Fibroblast of lung (primary cell): ENCODE measurements around the gene FMO5. TPM values are rescaled to one million over a fixed set of nuclear protein-coding genes. Genes with fewer than 3 reads are reported as not detected.

ENCODE experiments used
- DNase-seq, 2 donors: peaks; one replicate each; pipeline versions ENCODE4 v3.0.0 to v3.0.0-alpha.2; 2010; ENCODE audit warnings: low read depth in 2 of 2
- H2AFZ ChIP-seq: 2 replicates; pipeline ENCODE4 v1.5.1; 2012; ENCODE audit warnings: low read length, control low read depth, inconsistent platforms
- H3K27ac ChIP-seq: 2 replicates; pipeline ENCODE4 v1.5.1; 2011; ENCODE audit warnings: low read length, control low read depth; ENCODE audit not compliant: insufficient read depth
- H3K27me3 ChIP-seq: 2 replicates; pipeline ENCODE4 v1.5.1; 2011; ENCODE audit warnings: mild to moderate bottlenecking, low read length; ENCODE audit not compliant: control insufficient read depth, insufficient read depth
- H3K36me3 ChIP-seq: 2 replicates; pipeline ENCODE4 v1.5.1; 2011; ENCODE audit warnings: low read length; ENCODE audit not compliant: control insufficient read depth, insufficient read depth
- H3K4me1 ChIP-seq: 2 replicates; pipeline ENCODE4 v1.5.1; 2011; ENCODE audit warnings: low read length; ENCODE audit not compliant: control insufficient read depth, insufficient read depth; ENCODE audit errors: extremely low read depth
- H3K4me2 ChIP-seq: 2 replicates; pipeline ENCODE4 v1.5.1; 2011; ENCODE audit warnings: low read length, control low read depth; ENCODE audit not compliant: insufficient read depth; ENCODE audit errors: extremely low read depth
- H3K4me3 ChIP-seq, 4 experiments: fragments of 200-600 bp in 1 of 4; sonication (generic) in 1 of 4; replicated peaks in 1 of 4; 2 replicates each; pipeline ENCODE4 v1.5.1; 2011 to 2016; ENCODE audit warnings: low read length in 4 of 4, low read depth in 3 of 4, mild to moderate bottlenecking in 3 of 4, control low read depth in 2 of 4, inconsistent platforms in 1 of 4, mixed read lengths in 1 of 4; ENCODE audit not compliant: insufficient read depth in 1 of 4; ENCODE audit errors: control extremely low read depth in 1 of 4
- H3K79me2 ChIP-seq: 2 replicates; pipeline ENCODE4 v1.5.1; 2012; ENCODE audit warnings: mild to moderate bottlenecking, low read length, inconsistent platforms; ENCODE audit not compliant: control insufficient read depth, insufficient read depth
- H3K9ac ChIP-seq: 2 replicates; pipeline ENCODE4 v1.5.1; 2011; ENCODE audit warnings: mild to moderate bottlenecking, low read length, control low read depth; ENCODE audit not compliant: insufficient read depth
- H3K9me3 ChIP-seq: 2 replicates; pipeline ENCODE4 v1.5.1; 2012; ENCODE audit warnings: low read depth, low read length; ENCODE audit not compliant: control insufficient read depth, insufficient read depth
- H4K20me1 ChIP-seq: 2 replicates; pipeline ENCODE4 v1.5.1; 2011; ENCODE audit warnings: low read length; ENCODE audit not compliant: control insufficient read depth, insufficient read depth; ENCODE audit errors: extremely low read depth
- CTCF ChIP-seq, 2 donors: IDR thresholded peaks in 1 of 2; conservative IDR thresholded peaks in 1 of 2; 1 replicate in 1 of 2; 2 replicates in 1 of 2; pipeline ENCODE4 v1.5.1; 2011 to 2012; ENCODE audit warnings: low read length in 2 of 2, control low read depth in 1 of 2, inconsistent platforms in 1 of 2, low read depth in 1 of 2, mild to moderate bottlenecking in 1 of 2
- EZH2 ChIP-seq: IDR thresholded peaks from 2 replicates; pipeline ENCODE4 v1.5.1; 2012; ENCODE audit warnings: low read length, control low read depth, mild to moderate bottlenecking; ENCODE audit errors: missing control alignments
- polyA plus RNA-seq, 2 donors: library from polyadenylated mRNA; depleted of rRNA in 1 of 2; stranded (reverse) in 1 of 2; unstranded in 1 of 2; fragments of >200 nt; gene quantifications; 2 replicates each; pipeline ENCODE4 v1.2.1, GENCODE V29; 2011 to 2012; ENCODE audit warnings: missing spikeins in 1 of 2
- total RNA-seq: library from RNA; depleted of rRNA; stranded (reverse); fragments of >200 nt; gene quantifications from 2 replicates; pipeline ENCODE4 v1.2.1, GENCODE V29; 2014

Gene FMO5
- total and polyA plus RNA-seq, 2 donors (not counting 1 experiment from before 2014, with no cell fraction given): 2.0 to 2.8 TPM

- H3K27ac ChIP-seq: no peak overlapping the region
- no peak overlapping the region for H2AFZ ChIP-seq
- TF ChIP-seq EZH2: no peak
- no peak for TF ChIP-seq CTCF (conservative IDR thresholded peaks at IDR 0.05 in 1 of 2, IDR thresholded peaks at IDR 0.05 in 1 of 2; ENCODE audit: low read depth in 1 of 2, low read length in 2 of 2)
- no peaks in the 10 kb centered on the region for H4K20me1 ChIP-seq
- no peak overlapping the region for H3K9ac ChIP-seq
- no peaks in the 10 kb centered on the region for H3K27me3 ChIP-seq
- H3K36me3 ChIP-seq: no peaks in the 10 kb centered on the region
- H3K9me3 ChIP-seq: no peaks in the 10 kb centered on the region
- no peak for DNase-seq
- H3K4me3 ChIP-seq: no peak overlapping the region
- H3K79me2 ChIP-seq: peaks cover 33% of the 10 kb centered on the region
- no peaks in the 10 kb centered on the region for H3K4me1 ChIP-seq
- H3K4me2 ChIP-seq: no peak overlapping the region
Observed at GRCh38 chr1:147252540-147252939, 27.4 kb upstream of the FMO5 start.

GRCh38 chr1:147247656-147248238 lies 22.6 kb upstream of the FMO5 start:
- Histone ChIP-seq H3K4me1 (no peaks in the 10 kb centered on the region), H3K9ac (no peak overlapping the region), H3K27ac (no peak overlapping the region), H2AFZ (no peak overlapping the region), H3K36me3 (no peaks in the 10 kb centered on the region), H3K27me3 (no peaks in the 10 kb centered on the region), H3K79me2 (peaks cover 69% of the 10 kb centered on the region), H3K9me3 (no peaks in the 10 kb centered on the region), H3K4me2 (no peak overlapping the region), H4K20me1 (no peaks in the 10 kb centered on the region), H3K4me3 (no peak overlapping the region)
- no peak for TF ChIP-seq EZH2
- no peak for TF ChIP-seq CTCF (conservative IDR thresholded peaks at IDR 0.05 in 1 of 2, IDR thresholded peaks at IDR 0.05 in 1 of 2; ENCODE audit: low read depth in 1 of 2, low read length in 2 of 2)
- DNase-seq: peak in 1 of 2 donors; percentile 64

GRCh38 chr1:147246910-147247655 lies 21.9 kb upstream of the FMO5 start:
- Histone ChIP-seq H3K9ac (no peak overlapping the region), H4K20me1 (no peaks in the 10 kb centered on the region), H3K4me2 (no peak overlapping the region), H3K4me1 (peaks cover 2% of the 10 kb centered on the region), H2AFZ (no peak overlapping the region), H3K79me2 (peaks cover 69% of the 10 kb centered on the region), H3K4me3 (no peak overlapping the region), H3K27ac (no peak overlapping the region), H3K36me3 (no peaks in the 10 kb centered on the region), H3K9me3 (no peaks in the 10 kb centered on the region), H3K27me3 (no peaks in the 10 kb centered on the region)
- TF ChIP-seq CTCF (conservative IDR thresholded peaks at IDR 0.05 in 1 of 2, IDR thresholded peaks at IDR 0.05 in 1 of 2; ENCODE audit: low read depth in 1 of 2, low read length in 2 of 2) (no peak), EZH2 (no peak)
- no peak for DNase-seq
